Omental fat pad (tissue), 4 donors: Measurements from ENCODE around the gene CCDC88B. TPM values are rescaled to one million over a fixed set of nuclear protein-coding genes. Genes with fewer than 3 reads are reported as not detected.

Source experiments
- ATAC-seq: fragments of 150-250 bp; one replicate; pipeline ENCODE4 v1.9.1; 2016; ENCODE audit warnings: mild to moderate bottlenecking, moderate library complexity; ENCODE audit not compliant: low FRiP score
- DNase-seq: peaks from one replicate; pipeline ENCODE4 v3.0.0-alpha.2; 2019; ENCODE audit warnings: low spot score
- total RNA-seq, 4 donors: library from RNA; depleted of rRNA; stranded (reverse); fragments of >200 nt; gene quantifications; one replicate each; pipeline ENCODE4 v1.1.0, GENCODE V29; 2016
- TF ChIP-seq, protein P1 (sequence below), 3 donors: fragments of 450-650 bp; IDR thresholded peaks; one replicate each; pipeline ENCODE4 v1.5.1; 2016 to 2017; ENCODE audit warnings: antibody characterized with exemption in 3 of 3, mild to moderate bottlenecking in 3 of 3, moderate library complexity in 2 of 3

Gene CCDC88B
- total RNA-seq, 4 donors from 2014 or later: 6.2 to 24.1 (median 10.3) TPM

DNA sequence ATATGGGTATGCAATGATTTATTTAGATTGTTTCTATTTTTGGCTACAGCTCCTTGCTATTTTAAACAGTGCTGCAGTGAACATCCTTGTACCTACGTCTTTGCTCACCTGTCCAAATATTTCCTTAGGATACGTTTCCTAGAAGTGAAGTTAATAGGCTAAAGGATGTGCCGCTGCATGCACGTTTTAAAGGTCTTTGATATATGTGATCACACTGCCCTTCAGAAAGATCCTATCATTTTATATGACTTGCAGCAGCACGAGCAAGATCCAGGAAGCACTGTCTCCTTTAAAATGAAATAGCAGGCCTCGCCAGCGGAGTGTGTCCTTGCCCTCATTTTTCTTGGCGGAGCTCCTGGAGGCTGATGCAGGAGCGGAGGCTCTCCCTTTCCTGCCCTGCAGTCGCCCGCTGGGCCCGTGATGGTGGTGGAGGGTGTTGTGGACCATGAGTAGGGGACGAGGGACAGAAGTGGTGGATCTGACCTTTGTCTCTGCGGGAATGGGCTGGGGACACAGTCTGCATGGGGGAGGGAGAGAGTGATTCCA is 38.4 kb downstream of the CCDC88B start:
- TF ChIP-seq, protein P1, sequence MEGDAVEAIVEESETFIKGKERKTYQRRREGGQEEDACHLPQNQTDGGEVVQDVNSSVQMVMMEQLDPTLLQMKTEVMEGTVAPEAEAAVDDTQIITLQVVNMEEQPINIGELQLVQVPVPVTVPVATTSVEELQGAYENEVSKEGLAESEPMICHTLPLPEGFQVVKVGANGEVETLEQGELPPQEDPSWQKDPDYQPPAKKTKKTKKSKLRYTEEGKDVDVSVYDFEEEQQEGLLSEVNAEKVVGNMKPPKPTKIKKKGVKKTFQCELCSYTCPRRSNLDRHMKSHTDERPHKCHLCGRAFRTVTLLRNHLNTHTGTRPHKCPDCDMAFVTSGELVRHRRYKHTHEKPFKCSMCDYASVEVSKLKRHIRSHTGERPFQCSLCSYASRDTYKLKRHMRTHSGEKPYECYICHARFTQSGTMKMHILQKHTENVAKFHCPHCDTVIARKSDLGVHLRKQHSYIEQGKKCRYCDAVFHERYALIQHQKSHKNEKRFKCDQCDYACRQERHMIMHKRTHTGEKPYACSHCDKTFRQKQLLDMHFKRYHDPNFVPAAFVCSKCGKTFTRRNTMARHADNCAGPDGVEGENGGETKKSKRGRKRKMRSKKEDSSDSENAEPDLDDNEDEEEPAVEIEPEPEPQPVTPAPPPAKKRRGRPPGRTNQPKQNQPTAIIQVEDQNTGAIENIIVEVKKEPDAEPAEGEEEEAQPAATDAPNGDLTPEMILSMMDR (IDR thresholded peaks at IDR 0.05): no peak
- DNase-seq (no peak), ATAC-seq (no peak)

DNA sequence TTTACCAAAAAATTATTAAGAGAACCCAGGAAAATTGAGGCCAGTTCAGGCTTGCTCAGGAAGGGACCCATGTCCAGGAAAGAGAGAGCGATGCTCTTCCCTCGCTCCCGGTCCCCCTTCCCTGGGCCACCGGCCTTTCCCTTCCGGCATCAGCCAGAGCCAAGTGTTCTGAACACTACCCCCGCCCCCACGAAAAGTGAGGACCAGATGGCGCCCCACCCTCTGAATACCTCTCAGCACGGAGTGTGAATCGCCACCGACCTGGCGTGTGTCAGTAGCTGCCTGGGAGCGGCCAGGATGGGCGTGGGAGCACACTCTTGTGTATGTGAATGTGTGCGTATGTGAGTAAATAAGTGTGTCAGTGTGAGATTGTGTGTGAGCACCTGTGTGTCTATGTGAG is 39.2 kb downstream of the CCDC88B start:
- TF ChIP-seq, protein P1 (IDR thresholded peaks at IDR 0.05): no peak

DNA sequence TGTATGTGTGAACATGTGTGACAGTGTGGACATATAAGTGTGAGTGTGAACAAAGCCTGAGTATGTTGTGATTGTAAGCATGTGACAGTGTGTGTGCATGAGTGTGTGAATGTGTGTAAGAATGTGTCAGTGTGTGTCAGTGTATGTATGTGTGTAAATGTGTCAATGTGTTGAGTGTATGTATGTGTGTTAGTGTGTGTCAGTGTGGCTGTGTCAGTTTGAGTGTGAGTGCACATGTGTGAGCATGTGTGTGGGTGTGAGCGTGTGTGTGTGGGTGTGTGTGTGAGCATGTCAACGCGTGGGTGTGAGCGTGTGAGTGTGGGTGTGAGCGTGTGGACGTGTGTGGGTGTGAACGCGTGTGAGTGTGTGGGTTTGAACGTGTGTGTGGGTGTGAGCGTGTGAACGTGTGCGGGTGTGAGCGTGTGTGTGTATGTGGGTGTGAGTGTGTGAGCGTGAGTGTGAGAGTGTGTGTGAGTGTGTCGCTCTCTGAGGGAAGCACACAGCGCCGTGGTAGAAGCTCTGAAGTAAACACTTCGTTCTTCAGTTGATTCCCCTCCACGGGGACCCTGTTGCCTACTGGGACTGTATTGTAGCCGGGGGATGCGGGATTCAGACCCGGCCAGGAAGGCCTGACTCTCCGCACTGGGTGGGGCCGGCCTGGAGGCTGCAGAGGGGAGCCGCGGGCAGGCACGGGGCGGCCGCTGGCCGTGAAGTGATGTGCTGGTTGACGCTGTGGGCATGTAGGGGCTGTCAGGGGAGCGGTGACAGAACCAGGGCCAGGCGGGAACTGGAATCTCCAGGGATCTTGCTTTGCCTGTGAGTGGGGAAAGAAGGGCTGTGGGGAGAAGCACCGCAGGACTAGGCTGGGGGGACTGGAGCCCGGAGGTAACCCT is 40.1 kb downstream of the CCDC88B start:
- DNase-seq (no peak), ATAC-seq (no peak)
- TF ChIP-seq, protein P1 (IDR thresholded peaks at IDR 0.05): no peak

More for the DNA sequence above, 39.2 kb downstream of the CCDC88B start:
- ATAC-seq (no peak), DNase-seq (no peak)

DNA sequence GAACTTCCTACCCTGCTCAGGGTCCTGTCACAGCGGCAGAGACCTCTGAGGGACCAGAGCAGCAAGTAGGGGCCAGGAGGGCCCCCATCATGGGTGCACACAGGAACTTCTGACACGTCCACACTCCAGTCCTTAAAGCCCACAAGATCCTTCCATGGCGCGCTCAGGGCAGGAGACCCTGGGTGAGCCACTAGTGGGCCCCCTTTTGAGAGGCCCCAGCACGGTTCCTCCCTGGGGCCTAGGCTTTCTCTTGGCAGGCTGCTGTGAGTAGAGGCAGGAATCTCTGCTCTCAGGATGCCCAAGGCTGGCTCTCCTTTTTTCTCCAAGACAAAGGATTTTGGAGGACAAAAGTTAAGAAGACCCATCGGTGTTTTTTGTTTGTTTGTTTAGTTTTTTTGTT is 41.3 kb downstream of the CCDC88B start:
- DNase-seq (no peak), ATAC-seq (no peak)
- TF ChIP-seq, protein P1 (IDR thresholded peaks at IDR 0.05): no peak

DNA sequence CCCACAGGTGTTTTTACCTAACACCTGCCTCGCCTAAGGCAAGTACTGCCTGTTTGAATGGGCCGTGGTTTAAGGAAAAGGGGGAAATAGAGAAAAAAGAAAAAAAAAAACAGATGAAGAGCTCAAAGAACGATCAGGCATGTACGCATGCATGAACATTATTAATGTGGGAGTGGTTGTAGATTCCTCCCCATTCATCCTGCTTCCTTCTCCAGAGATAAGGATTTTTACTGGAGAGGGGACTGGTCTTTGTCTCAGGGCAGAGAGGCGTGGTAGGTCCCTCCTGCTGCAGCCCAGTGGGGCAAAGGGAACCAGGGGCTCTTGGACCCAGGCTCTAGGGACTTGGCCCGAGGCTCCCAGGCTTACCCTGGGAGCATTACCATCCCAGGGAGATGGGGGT is 42.0 kb downstream of the CCDC88B start:
- TF ChIP-seq, protein P1 (IDR thresholded peaks at IDR 0.05): no peak
- ATAC-seq (no peak), DNase-seq (no peak)

DNA sequence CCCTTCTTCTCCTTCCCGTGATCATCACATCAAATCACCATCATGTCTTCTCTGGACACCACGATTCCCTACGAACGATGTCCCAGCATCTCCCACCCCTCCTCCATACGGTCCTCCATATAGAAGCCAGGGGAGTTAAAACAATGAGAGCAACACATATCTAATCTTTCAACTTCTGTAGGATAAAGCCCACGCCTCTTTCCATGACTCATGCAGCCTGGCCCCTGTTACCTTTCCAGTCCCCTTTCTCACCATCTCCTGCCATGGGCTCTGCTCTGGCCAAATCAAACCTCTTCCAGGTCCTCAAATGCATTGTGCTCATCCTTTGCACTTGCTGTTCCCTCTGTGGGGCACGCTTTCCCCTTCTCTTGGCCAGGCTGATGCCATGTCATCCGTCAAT is 42.6 kb downstream of the CCDC88B start:
- no peak for ATAC-seq
- TF ChIP-seq, protein P1 (IDR thresholded peaks at IDR 0.05): no peak
- no peak for DNase-seq

DNA sequence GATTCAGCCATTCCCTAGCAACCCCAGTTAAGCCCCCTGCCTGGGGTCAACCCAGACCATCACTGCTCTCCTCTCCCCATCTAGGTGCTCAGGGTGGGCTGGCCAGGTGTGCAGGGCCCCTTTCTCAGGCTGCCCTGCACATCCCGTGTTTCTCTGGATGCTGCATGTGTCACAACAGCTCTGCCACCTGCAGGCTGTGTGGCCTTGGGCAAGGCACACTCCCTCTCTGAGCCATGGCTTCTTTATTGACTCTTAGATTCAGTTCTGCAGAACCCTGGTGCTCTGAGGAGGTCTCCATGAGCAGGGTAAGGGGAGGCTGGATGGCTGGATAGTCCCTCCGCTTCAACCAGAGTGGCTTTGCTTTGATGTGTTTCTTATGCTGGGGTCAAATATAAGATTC is 43.6 kb downstream of the CCDC88B start:
- no peak for DNase-seq
- no peak for ATAC-seq
- TF ChIP-seq, protein P1 (IDR thresholded peaks at IDR 0.05): no peak
